22Rv1 (cell line): ENCODE results near the gene AP5S1.
"Not testable (repeated sequence)": the region's sequence is repeated elsewhere in the genome, so short reads cannot be mapped to it uniquely, and the experiment has no call there.

Source experiments
- H3K27ac ChIP-seq: fragments of 450-650 bp; 2 replicates; pipeline ENCODE4 v1.5.1; 2017
- CTCF ChIP-seq: fragments of 450-650 bp; IDR thresholded peaks from 2 replicates; pipeline ENCODE4 v1.5.1; 2017; ENCODE audit warnings: mild to moderate bottlenecking
- ZFX ChIP-seq: fragments of 450-650 bp; IDR thresholded peaks from 2 replicates; pipeline ENCODE4 v1.6.1; 2017; ENCODE audit warnings: antibody characterized with exemption, borderline replicate concordance

The AP5S1 gene

GRCh38 chr20:3821996-3822395 is 1.6 kb downstream of the AP5S1 start:
- H3K27ac ChIP-seq: no peak overlapping the region
- no peak for TF ChIP-seq ZFX
- no peak for TF ChIP-seq CTCF

- TF ChIP-seq ZFX: no peak
- no peak for TF ChIP-seq CTCF
- no peak overlapping the region for H3K27ac ChIP-seq
These were observed 3.5 kb downstream of the AP5S1 start for GRCh38 chr20:3823881-3824280.

GRCh38 chr20:3825526-3825925 is 5.2 kb downstream of the AP5S1 start:
- H3K27ac ChIP-seq: no peak overlapping the region
- TF ChIP-seq ZFX: no peak
- TF ChIP-seq CTCF: no peak

- no peak overlapping the region for H3K27ac ChIP-seq
- no peak for TF ChIP-seq CTCF
- TF ChIP-seq ZFX: no peak
These were observed 6.1 kb downstream of the AP5S1 start for GRCh38 chr20:3826420-3826819.

- TF ChIP-seq ZFX (no peak), CTCF (no peak)
- H3K27ac ChIP-seq: no peak overlapping the region
These were observed 8.5 kb downstream of the AP5S1 start for GRCh38 chr20:3828798-3829197.

GRCh38 chr20:3829891-3830290 is 9.5 kb downstream of the AP5S1 start:
- not testable (repeated sequence) for H3K27ac ChIP-seq

GRCh38 chr20:3836132-3836531 is 15.8 kb downstream of the AP5S1 start:
- TF ChIP-seq ZFX (no peak), CTCF (no peak)
- no peak overlapping the region for H3K27ac ChIP-seq

- no peak for TF ChIP-seq CTCF
- no peak for TF ChIP-seq ZFX
- no peak overlapping the region for H3K27ac ChIP-seq
These were observed 19.0 kb downstream of the AP5S1 start for GRCh38 chr20:3839328-3839727.

GRCh38 chr20:3840201-3840600 is 19.9 kb downstream of the AP5S1 start:
- not testable (repeated sequence) for H3K27ac ChIP-seq
